ENCODE data around the gene METTL26. TPM values are rescaled to one million over a fixed set of nuclear protein-coding genes. Genes with fewer than 3 reads are reported as not detected.

Gene METTL26
- total and polyA plus RNA-seq, 10 of the 15 experiments (the other 5 are each of a cell fraction or from before 2014, with no cell fraction given), result 5.4 to 163 (median 79.3) TPM

DNA sequence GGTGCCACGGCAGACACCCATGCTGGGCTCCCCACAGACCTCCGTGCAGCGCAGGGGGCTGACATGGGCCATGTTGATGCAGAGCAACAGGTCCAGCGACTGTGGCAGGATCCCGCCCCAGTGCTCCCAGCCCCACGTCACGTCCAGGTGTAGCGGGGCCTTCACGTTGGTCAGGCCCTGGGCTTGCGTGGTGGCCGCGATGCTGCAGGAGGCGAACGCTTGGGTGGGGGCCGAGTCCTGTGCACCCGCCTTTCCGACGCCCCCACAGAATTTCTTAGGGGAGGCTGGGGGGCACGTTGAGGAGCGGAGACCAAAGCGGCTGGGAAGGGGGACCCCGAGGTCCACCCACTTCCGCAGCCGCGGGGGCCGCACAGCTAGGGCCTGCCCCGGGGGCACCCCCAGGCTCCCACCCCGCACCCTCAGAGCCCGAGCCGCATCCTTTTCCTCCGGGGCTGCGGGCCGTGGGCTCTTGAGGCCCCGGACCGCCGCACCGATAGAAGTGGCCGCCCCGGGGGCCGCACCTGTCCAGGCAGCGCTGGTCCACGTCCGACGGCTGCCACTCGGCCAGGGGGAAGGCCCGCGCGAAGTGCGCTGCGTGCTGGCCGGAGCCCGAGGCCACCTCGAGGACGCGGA is 416 bp downstream of the METTL26 start:
- Histone ChIP-seq H4K20me1 (ENCODE audit: control insufficient read depth, insufficient read depth) (no peaks in the 10 kb centered on the region), H3K27ac (ENCODE audit: control insufficient read depth, insufficient read depth) (peak overlapping the region; percentile 82), H3K9ac (ENCODE audit: control insufficient read depth, insufficient read depth, low read length) (peak overlapping the region; percentile 85), H3K4me2 (ENCODE audit: control insufficient read depth, insufficient read depth) (peak overlapping the region; percentile 91), H3K36me3 (ENCODE audit: control insufficient read depth in 2 of 2, insufficient read depth in 2 of 2, low read length in 1 of 2) (peaks cover 0 to 4% of the 10 kb centered on the region in 2 experiments; a peak in 3 of 4 replicates), H2AFZ (ENCODE audit: control insufficient read depth, low read depth, low read length) (peak overlapping the region; percentile 85), H3K79me2 (ENCODE audit: control insufficient read depth, insufficient read depth, low read length) (peaks cover 16% of the 10 kb centered on the region), H3K4me1 (ENCODE audit: control insufficient read depth, insufficient read depth, low read length) (peaks cover 13% of the 10 kb centered on the region), H3K9me3 (replicated peaks; ENCODE audit: control insufficient read depth, insufficient read depth, low read length) (no peaks in the 10 kb centered on the region), H3K4me3 (peak overlapping the region; percentile 88), H3K27me3 (replicated peaks in 1 of 2; ENCODE audit: control insufficient read depth in 2 of 2, insufficient read depth in 2 of 2, low read length in 1 of 2) (no peaks in the 10 kb centered on the region)
- ATAC-seq, result peak; percentile 4
- intact Hi-C loops (cut with micrococcal nuclease; ENCODE audit: unreplicated experiment) (loop anchor here (1.0 to 5.0 kb wide), 3 partner anchors 46 to 108 kb away; partner anchors contain the start of genes CAPN15, JMJD8 and STUB1), in situ Hi-C loops (cut with MboI) (no loop called here)
- WGBS (ENCODE audit: insufficient coverage, insufficient replicate concordance, low lambda C conversion rate, missing lambda C conversion rate), result under 1% methylated on average over 55 of the region's 55 CpGs
- CTCF ChIA-PET, result interaction anchor here (1.1 to 1.5 kb wide), 5 partner anchors 11 to 59 kb away, joined by 4 to 11 read pairs (median 4); partner anchors contain the start of genes RHOT2 and WDR90
- no TSS peak for BruUV-seq (replicated peaks)
- TF ChIP-seq EGR1 (IDR thresholded peaks at IDR 0.05; ENCODE audit: borderline replicate concordance in 1 of 2, low read depth in 2 of 2, low read length in 2 of 2) (peak in 1 of 2 experiments; percentile 13; a peak in 1 of 3 replicates), ZNF217 (IDR thresholded peaks at IDR 0.05) (peak; percentile 44; the same call in 1 of the 2 replicates), GATAD2B (conservative IDR thresholded peaks at IDR 0.05; ENCODE audit: low read depth) (peak; percentile 95; the same call in 1 of the 2 replicates), PAX5 (IDR thresholded peaks at IDR 0.05; ENCODE audit: borderline replicate concordance, low read depth, low read length) (no peak)
- no peak for FAIRE-seq
- RAD21 ChIA-PET (ENCODE audit: unreplicated experiment), result interaction anchor here (0.6 to 2.0 kb wide), 3 partner anchors 13 to 108 kb away, joined by 3 to 13 read pairs (median 4); partner anchors contain the start of genes CAPN15, RHBDL1 and WDR90
- POLR2A ChIA-PET, result interaction anchor here (0.6 to 1.9 kb wide), 7 partner anchors 12 to 1137 kb away, joined by 3 to 5 read pairs (median 4); partner anchors contain the start of genes RHOT2 and WDR90
- DNase-seq (ENCODE audit: low read depth, low spot score), result no peak
- SMC1A ChIA-PET (ENCODE audit: uncharacterized antibody, unreplicated experiment), result interaction anchor here (1.6 kb wide), 1 partner anchor 13 kb away, joined by 5 read pairs; no protein-coding TSS in a partner anchor

- Histone ChIP-seq H4K20me1 (ENCODE audit: control insufficient read depth, insufficient read depth) (no peaks in the 10 kb centered on the region), H3K27ac (ENCODE audit: control insufficient read depth, insufficient read depth) (no peak overlapping the region), H3K4me2 (ENCODE audit: control insufficient read depth, insufficient read depth) (peak overlapping the region; percentile 91), H3K36me3 (ENCODE audit: control insufficient read depth in 2 of 2, insufficient read depth in 2 of 2, low read length in 1 of 2) (peaks cover 0 to 4% of the 10 kb centered on the region in 2 experiments; a peak in 3 of 4 replicates), H3K4me1 (ENCODE audit: control insufficient read depth, insufficient read depth, low read length) (peaks cover 13% of the 10 kb centered on the region), H3K79me2 (ENCODE audit: control insufficient read depth, insufficient read depth, low read length) (peaks cover 14% of the 10 kb centered on the region), H3K9me3 (replicated peaks; ENCODE audit: control insufficient read depth, insufficient read depth, low read length) (no peaks in the 10 kb centered on the region), H3K9ac (ENCODE audit: control insufficient read depth, insufficient read depth, low read length) (peak overlapping the region; percentile 85), H3K4me3 (peak overlapping the region; percentile 88; the same call in 1 of the 2 replicates), H2AFZ (ENCODE audit: control insufficient read depth, low read depth, low read length) (no peak overlapping the region), H3K27me3 (replicated peaks in 1 of 2; ENCODE audit: control insufficient read depth in 2 of 2, insufficient read depth in 2 of 2, low read length in 1 of 2) (no peaks in the 10 kb centered on the region)
- ChIA-PET SMC1A (ENCODE audit: uncharacterized antibody, unreplicated experiment) (no interaction called here), POLR2A (no interaction called here), RAD21 (ENCODE audit: unreplicated experiment) (no interaction called here), CTCF (no interaction called here)
- intact Hi-C loops (cut with micrococcal nuclease; ENCODE audit: unreplicated experiment), result loop anchor here (5.0 kb wide), 2 partner anchors 47 to 108 kb away; partner anchors contain the start of genes CAPN15, JMJD8 and STUB1
- FAIRE-seq (no peak), DNase-seq (ENCODE audit: low read depth, low spot score) (no peak), ATAC-seq (no peak)
- in situ Hi-C loops (cut with MboI), result no loop called here
- no TSS peak for BruUV-seq (replicated peaks)
- WGBS (ENCODE audit: insufficient coverage, insufficient replicate concordance, low lambda C conversion rate, missing lambda C conversion rate), result 78% methylated on average over 5 of the region's 7 CpGs
- TF ChIP-seq YBX1 (IDR thresholded peaks at IDR 0.05), result no peak
- TF ChIP-seq SREBF1 (IDR thresholded peaks at IDR 0.05; ENCODE audit: low read length), result no peak
- TF ChIP-seq MEF2A (IDR thresholded peaks at IDR 0.05; ENCODE audit: insufficient read depth, low read depth, low read length), result no peak
- TF ChIP-seq ESRRA (IDR thresholded peaks at IDR 0.05; ENCODE audit: low read length), result no peak
- TF ChIP-seq RCOR1 (conservative IDR thresholded peaks at IDR 0.05; ENCODE audit: low read depth, low read length), result no peak
- no peak for TF ChIP-seq JUNB (IDR thresholded peaks at IDR 0.05)
- no peak for TF ChIP-seq RELA (IDR thresholded peaks at IDR 0.05; ENCODE audit: borderline replicate concordance, partially characterized antibody)
- no peak for TF ChIP-seq YY1 (IDR thresholded peaks at IDR 0.05; ENCODE audit: low read depth, low read length)
- TF ChIP-seq BRCA1 (IDR thresholded peaks at IDR 0.05; ENCODE audit: low read depth, low read length), result no peak
- no peak for TF ChIP-seq USF2 (IDR thresholded peaks at IDR 0.05; ENCODE audit: borderline replicate concordance, low read depth, low read length)
- no peak for TF ChIP-seq NR2F1 (conservative IDR thresholded peaks at IDR 0.05)
- no peak for TF ChIP-seq SIN3A (IDR thresholded peaks at IDR 0.05; ENCODE audit: low read depth, low read length)
- no peak for TF ChIP-seq SIX5 (IDR thresholded peaks at IDR 0.05; ENCODE audit: low read depth, low read length, severe bottlenecking)
- TF ChIP-seq WRNIP1 (IDR thresholded peaks at IDR 0.05; ENCODE audit: borderline replicate concordance, low read depth, low read length), result no peak
Observed at GRCh38 chr16:634996-635395, 1.1 kb downstream of the METTL26 start.

Measured in GM12878 (cell line).